ENCODE measurements around the gene ASPA.

DNA sequence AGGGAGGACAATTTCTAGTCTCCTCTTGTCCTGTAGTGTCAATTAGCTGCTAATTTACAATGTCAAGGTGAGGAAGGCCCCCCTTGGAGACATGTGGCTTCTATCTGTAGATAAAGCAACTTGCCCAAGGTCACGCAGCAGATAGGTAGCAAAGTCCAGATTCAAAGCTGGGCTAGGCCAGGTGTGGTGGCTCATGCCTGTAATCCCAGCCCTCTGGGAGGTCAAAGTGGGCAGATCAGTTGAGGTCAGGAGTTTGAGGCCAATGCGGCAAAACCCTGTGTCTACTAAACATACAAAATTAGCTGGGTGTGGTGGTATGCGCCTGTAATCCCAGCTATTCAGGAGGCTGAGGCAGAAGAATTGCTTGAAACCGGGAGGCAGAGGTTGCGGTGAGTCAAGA lies 70.7 kb downstream of the ASPA start:
- TF ChIP-seq POLR2AphosphoS5 (IDR thresholded peaks at IDR 0.05; ENCODE audit: borderline replicate concordance, low read depth, low read length), result no peak
- TF ChIP-seq EZH2 (IDR thresholded peaks at IDR 0.05), result no peak
- no peak for TF ChIP-seq FOXP2 (optimal IDR thresholded peaks at IDR 0.05; ENCODE audit: control extremely low read depth, extremely low read length, insufficient read depth)

Data from SK-N-MC (cell line).